ENCODE measurements around the gene MYO5A.

GRCh38 chr15:52462806-52463360 lies 65.8 kb downstream of the MYO5A start:
- TF ChIP-seq CTCF (IDR thresholded peaks at IDR 0.05 in 2 of 3, conservative IDR thresholded peaks at IDR 0.05 in 1 of 3; ENCODE audit: borderline replicate concordance in 1 of 3, insufficient read depth in 1 of 3, low read depth in 2 of 3, low read length in 2 of 3) (no peak), ELF1 (IDR thresholded peaks at IDR 0.05; ENCODE audit: borderline replicate concordance, low read depth) (no peak), POLR2A (IDR thresholded peaks at IDR 0.05; ENCODE audit: borderline replicate concordance, extremely low read depth, insufficient read depth, insufficient read length) (no peak), EGR1 (IDR thresholded peaks at IDR 0.05; ENCODE audit: low read depth) (no peak), EZH2 (IDR thresholded peaks at IDR 0.05) (no peak), YY1 (IDR thresholded peaks at IDR 0.05; ENCODE audit: extremely low read depth, insufficient replicate concordance, low read depth, low read length) (no peak), SIN3A (IDR thresholded peaks at IDR 0.05; ENCODE audit: low read depth) (no peak), ATF3 (IDR thresholded peaks at IDR 0.05) (no peak), TCF7L2 (IDR thresholded peaks at IDR 0.05; ENCODE audit: borderline replicate concordance, extremely low read depth, insufficient read depth, insufficient read length) (no peak), RAD21 (IDR thresholded peaks at IDR 0.05; ENCODE audit: low read depth) (no peak), CEBPB (IDR thresholded peaks at IDR 0.05; ENCODE audit: low read depth) (no peak)

All from HCT116 (cell line).